ENCODE measurements around the gene MUC5AC. TPM values are rescaled to one million over a fixed set of nuclear protein-coding genes. Genes with fewer than 3 reads are reported as not detected.

Gene MUC5AC
- total RNA-seq, 2 experiments from 2014 or later: not detected

DNA sequence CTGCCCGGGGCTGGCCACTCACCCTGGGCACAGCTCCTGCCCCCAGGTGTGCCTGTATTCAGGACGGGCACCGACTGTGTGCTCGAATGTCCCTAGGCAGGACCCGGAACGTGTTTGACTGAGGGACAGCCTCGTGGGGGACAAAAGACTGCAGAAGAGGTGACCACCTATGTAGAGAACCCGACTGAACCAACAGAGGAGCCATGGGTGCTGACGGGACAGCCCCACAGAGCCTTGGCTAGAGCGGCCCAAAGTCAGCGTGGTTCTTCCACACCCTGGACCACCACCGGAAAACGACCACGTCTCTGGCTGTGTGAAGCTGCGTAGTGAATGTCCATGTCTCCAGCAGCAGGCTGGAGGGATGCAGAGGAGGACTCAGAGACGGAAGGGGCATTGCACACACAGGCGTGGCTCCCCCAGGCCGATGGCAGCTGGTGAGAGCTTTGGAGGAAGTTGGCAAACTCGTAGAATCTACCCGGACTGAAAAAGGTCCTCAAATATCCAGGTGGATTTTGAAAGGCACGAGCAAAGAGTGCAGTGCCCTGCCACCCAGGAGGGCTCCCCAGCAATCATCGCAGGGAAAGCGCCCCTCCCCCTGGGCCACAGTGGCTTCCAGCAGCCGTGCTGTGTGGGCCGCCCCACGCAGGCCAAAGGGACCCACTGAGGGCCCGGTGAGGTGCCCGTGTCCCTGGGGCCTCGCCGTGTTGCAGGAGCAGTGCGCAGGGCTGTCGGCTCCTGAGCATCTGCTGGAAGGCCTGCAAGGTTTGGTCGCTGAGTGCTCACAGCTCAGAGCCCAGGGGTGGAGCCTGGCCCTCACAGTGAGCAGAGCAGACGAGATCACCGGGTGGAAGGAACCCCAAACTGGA lies 47.6 kb downstream of the MUC5AC start:
- TF ChIP-seq, protein P1, sequence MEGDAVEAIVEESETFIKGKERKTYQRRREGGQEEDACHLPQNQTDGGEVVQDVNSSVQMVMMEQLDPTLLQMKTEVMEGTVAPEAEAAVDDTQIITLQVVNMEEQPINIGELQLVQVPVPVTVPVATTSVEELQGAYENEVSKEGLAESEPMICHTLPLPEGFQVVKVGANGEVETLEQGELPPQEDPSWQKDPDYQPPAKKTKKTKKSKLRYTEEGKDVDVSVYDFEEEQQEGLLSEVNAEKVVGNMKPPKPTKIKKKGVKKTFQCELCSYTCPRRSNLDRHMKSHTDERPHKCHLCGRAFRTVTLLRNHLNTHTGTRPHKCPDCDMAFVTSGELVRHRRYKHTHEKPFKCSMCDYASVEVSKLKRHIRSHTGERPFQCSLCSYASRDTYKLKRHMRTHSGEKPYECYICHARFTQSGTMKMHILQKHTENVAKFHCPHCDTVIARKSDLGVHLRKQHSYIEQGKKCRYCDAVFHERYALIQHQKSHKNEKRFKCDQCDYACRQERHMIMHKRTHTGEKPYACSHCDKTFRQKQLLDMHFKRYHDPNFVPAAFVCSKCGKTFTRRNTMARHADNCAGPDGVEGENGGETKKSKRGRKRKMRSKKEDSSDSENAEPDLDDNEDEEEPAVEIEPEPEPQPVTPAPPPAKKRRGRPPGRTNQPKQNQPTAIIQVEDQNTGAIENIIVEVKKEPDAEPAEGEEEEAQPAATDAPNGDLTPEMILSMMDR (IDR thresholded peaks at IDR 0.05): no peak
- Histone ChIP-seq H3K9me3 (ENCODE audit: control insufficient read depth in 1 of 2, insufficient read depth in 1 of 2, low read length in 2 of 2) (peaks cover 2 to 24% of the 10 kb centered on the region in 2 experiments), H3K27me3 (ENCODE audit: control insufficient read depth in 1 of 2, insufficient read depth in 2 of 2, low read length in 2 of 2) (peaks cover 0 to 3% of the 10 kb centered on the region in 2 experiments), H3K36me3 (ENCODE audit: insufficient read depth, low read length) (no peaks in the 10 kb centered on the region), H3K27ac (ENCODE audit: low read depth in 1 of 2, low read length in 2 of 2) (no peak overlapping the region), H3K4me1 (ENCODE audit: insufficient read depth, low read length) (peaks cover 8% of the 10 kb centered on the region), H3K4me3 (ENCODE audit: low read length) (no peak overlapping the region)
- Mint-ChIP-seq H3K27ac (no peak overlapping the region), H3K36me3 (ENCODE audit: low read depth) (no peaks in the 10 kb centered on the region), H3K4me3 (no peak overlapping the region), H3K9me3 (no peaks in the 10 kb centered on the region), H3K27me3 (peaks cover 3% of the 10 kb centered on the region), H3K4me1 (ENCODE audit: low read depth) (no peaks in the 10 kb centered on the region)
- CTCF ChIA-PET: no interaction called here
- POLR2A ChIA-PET: no interaction called here
- peak in 1 of 14 experiments; percentile 3 for DNase-seq
- intact Hi-C loops (cut with DNase I, micrococcal nuclease): no loop called here
- ATAC-seq (ENCODE audit: poor library complexity): no peak

DNA sequence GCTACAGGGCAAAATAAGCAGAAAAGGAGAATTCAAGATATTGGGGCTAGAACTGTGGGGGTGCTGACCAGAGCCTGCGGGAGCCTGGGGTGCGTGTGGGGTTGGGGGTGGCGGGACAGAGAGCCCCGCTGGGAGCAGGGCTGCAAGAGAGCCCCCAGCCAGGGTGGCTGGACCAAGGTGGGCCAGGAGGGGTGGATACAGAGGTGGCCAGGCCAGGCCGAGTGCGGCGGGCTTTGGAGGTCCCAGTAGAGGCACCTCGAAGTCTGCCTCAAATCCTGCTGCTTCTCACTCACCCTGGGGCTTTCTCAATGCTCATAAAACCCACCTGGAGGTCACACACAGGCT lies 48.2 kb downstream of the MUC5AC start:
- no peak overlapping the region for H3K27ac ChIP-seq (ENCODE audit: low read depth in 1 of 2, low read length in 2 of 2)
- peaks cover 0 to 3% of the 10 kb centered on the region in 2 experiments for H3K27me3 ChIP-seq (ENCODE audit: control insufficient read depth in 1 of 2, insufficient read depth in 2 of 2, low read length in 2 of 2)
- H3K9me3 ChIP-seq (ENCODE audit: control insufficient read depth in 1 of 2, insufficient read depth in 1 of 2, low read length in 2 of 2): peaks cover 8 to 29% of the 10 kb centered on the region in 2 experiments
- ChIA-PET CTCF (no interaction called here), POLR2A (no interaction called here)
- H3K4me1 ChIP-seq (ENCODE audit: insufficient read depth, low read length): peaks cover 8% of the 10 kb centered on the region
- Mint-ChIP-seq H3K9me3 (no peaks in the 10 kb centered on the region), H3K27ac (no peak overlapping the region), H3K36me3 (ENCODE audit: low read depth) (no peaks in the 10 kb centered on the region), H3K4me1 (ENCODE audit: low read depth) (no peaks in the 10 kb centered on the region), H3K27me3 (peaks cover 3% of the 10 kb centered on the region), H3K4me3 (no peak overlapping the region)
- H3K36me3 ChIP-seq (ENCODE audit: insufficient read depth, low read length): no peaks in the 10 kb centered on the region
- DNase-seq (no peak), ATAC-seq (ENCODE audit: poor library complexity) (no peak)
- TF ChIP-seq, protein P1 (IDR thresholded peaks at IDR 0.05): no peak
- no peak overlapping the region for H3K4me3 ChIP-seq (ENCODE audit: low read length)
- intact Hi-C loops (cut with DNase I, micrococcal nuclease): no loop called here

DNA sequence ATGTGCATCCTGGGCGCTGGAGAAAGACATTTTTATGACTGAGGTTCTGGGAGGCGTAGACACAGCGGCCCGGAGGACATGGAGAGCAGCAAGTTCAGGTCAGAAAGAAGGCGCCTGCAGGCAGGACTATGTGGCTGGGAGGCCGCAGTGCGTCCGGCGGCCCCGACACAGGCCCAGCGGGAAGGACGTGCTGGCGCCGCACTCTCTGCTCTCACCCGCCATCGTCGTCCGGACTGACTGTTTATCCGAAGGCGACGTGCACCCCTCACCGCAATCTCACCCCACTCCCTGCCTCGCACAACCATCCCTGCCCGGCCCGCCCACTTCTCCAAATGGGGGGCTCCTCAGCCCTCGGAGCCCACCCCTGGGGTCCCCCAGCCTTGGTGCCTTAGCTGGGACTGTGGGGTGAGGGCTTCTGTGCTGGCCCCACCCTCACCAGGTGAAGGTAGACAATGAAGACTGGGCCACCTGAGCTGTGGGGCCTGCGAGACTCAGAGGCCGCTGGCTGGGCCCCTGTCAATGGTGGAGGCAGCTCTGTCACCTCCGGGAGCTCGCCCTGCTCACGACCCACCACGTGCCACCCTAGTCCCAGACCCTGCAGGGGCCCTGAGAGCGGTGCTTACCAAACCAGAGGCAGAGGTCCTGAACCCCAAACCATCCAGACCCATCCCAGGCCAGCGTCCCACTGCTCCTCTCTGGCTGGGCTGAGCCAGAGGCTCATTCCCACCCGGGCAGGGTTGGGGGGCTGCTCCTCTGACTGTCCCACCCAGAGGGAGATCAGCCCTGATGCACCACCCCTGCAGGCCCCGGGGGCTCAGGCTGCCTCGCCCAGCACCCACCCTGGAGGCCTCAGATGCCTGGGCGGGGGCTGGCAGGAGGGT lies 48.9 kb downstream of the MUC5AC start:
- Mint-ChIP-seq H3K27me3 (peaks cover 3% of the 10 kb centered on the region), H3K27ac (no peak overlapping the region), H3K4me1 (ENCODE audit: low read depth) (no peaks in the 10 kb centered on the region), H3K36me3 (ENCODE audit: low read depth) (no peaks in the 10 kb centered on the region), H3K9me3 (peaks cover 3% of the 10 kb centered on the region), H3K4me3 (no peak overlapping the region)
- peaks cover 0 to 3% of the 10 kb centered on the region in 2 experiments for H3K27me3 ChIP-seq (ENCODE audit: control insufficient read depth in 1 of 2, insufficient read depth in 2 of 2, low read length in 2 of 2)
- ChIA-PET CTCF (no interaction called here), POLR2A (no interaction called here)
- peaks cover 8% of the 10 kb centered on the region for H3K4me1 ChIP-seq (ENCODE audit: insufficient read depth, low read length)
- no peak overlapping the region for H3K4me3 ChIP-seq (ENCODE audit: low read length)
- peaks cover 14 to 29% of the 10 kb centered on the region in 2 experiments for H3K9me3 ChIP-seq (ENCODE audit: control insufficient read depth in 1 of 2, insufficient read depth in 1 of 2, low read length in 2 of 2)
- H3K27ac ChIP-seq (ENCODE audit: low read depth in 1 of 2, low read length in 2 of 2): no peak overlapping the region
- DNase-seq (no peak), ATAC-seq (ENCODE audit: poor library complexity) (no peak)
- TF ChIP-seq, protein P1 (IDR thresholded peaks at IDR 0.05): no peak
- no peaks in the 10 kb centered on the region for H3K36me3 ChIP-seq (ENCODE audit: insufficient read depth, low read length)
- intact Hi-C loops (cut with DNase I, micrococcal nuclease): no loop called here
